ENCODE measurements around the gene RALGPS1. TPM values are rescaled to one million over a fixed set of nuclear protein-coding genes. Genes with fewer than 3 reads are reported as not detected.

Gene RALGPS1
- total RNA-seq, 2 experiments from 2014 or later = 14.1 to 14.4 TPM

GRCh38 chr9:127107171-127107928 lies 192.8 kb downstream of the RALGPS1 start:
- Histone ChIP-seq H3K79me2 (ENCODE audit: insufficient read depth, low read depth, low read length) (no peaks in the 10 kb centered on the region), H3K27ac (ENCODE audit: low read depth, low read length, poor library complexity, severe bottlenecking) (no peak overlapping the region), H3K4me3 (ENCODE audit: low read depth, low read length, poor library complexity, severe bottlenecking) (no peak overlapping the region), H3K4me2 (ENCODE audit: low read length) (no peak overlapping the region), H4K20me1 (ENCODE audit: insufficient read depth, low read length) (no peaks in the 10 kb centered on the region), H3K9me3 (ENCODE audit: low read length) (no peaks in the 10 kb centered on the region), H3K4me1 (ENCODE audit: insufficient read depth, low read length, poor library complexity, severe bottlenecking) (no peaks in the 10 kb centered on the region), H2AFZ (ENCODE audit: low read length) (no peak overlapping the region), H3K36me3 (ENCODE audit: insufficient read depth, low read length) (no peaks in the 10 kb centered on the region), H3K9me2 (ENCODE audit: insufficient read depth, low read length) (no peaks in the 10 kb centered on the region)
- CTCF ChIA-PET (ENCODE audit: unreplicated experiment) = no interaction called here
- no peak for DNase-seq (ENCODE audit: low spot score)
- intact Hi-C loops (cut with micrococcal nuclease; ENCODE audit: unreplicated experiment) = no loop called here
- no TSS peak for BruUV-seq (replicated peaks)
- POLR2A ChIA-PET = interaction anchor here (0.6 kb wide), 1 partner anchor 1334 kb away, joined by 6 read pairs; no protein-coding TSS in a partner anchor
- TF ChIP-seq CTCF (conservative IDR thresholded peaks at IDR 0.05; ENCODE audit: low read length) (no peak), EZH2phosphoT487 (IDR thresholded peaks at IDR 0.05; ENCODE audit: borderline replicate concordance, low read depth, low read length) (no peak)

DNA sequence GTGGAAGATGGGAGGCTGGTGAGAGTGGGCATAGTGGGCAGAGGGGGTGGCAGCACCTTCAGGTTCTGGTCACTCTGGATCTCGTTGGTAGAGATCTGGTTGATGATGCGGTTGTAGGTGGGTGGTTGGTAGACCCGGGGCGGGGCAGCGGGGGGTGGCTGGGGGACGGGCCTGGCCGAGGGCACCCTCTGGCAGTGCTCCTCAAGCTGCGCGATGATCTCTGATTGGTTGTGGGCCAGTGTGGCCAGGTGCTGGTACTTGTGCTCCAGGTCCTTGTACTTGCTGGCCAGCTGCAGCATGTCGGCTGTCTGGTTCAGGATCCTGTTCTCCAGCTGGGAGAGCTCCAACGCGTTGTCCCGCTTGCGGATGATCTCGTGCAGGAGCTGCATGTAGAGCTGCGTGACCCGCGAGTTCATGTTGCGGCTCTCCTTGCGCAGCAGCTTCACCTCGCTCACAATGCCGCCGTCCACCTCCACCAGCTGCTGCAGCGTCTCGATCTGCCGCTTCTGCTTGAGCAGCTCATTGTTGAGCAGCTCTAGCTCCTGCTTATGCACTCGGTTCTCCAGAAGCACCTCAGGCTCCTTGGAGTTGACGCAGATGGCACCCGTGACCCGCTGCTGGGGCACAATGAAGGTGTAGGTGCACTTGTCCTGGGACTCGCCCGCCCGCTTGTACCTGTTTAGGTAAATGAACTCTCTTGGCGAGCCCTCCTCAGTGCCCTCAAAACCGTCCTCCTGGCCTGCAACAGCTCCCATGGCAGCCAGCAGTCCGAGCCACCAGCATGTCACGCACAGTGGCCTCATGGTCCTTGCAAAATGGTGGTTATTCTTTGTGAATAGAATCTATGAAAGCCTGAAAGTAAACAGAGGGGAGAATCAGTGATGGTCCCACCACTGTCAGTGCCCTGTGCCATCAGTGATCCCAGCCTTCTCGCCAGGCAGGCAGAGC lies 193.6 kb downstream of the RALGPS1 start:
- intact Hi-C loops (cut with micrococcal nuclease; ENCODE audit: unreplicated experiment) = no loop called here
- TF ChIP-seq CTCF (conservative IDR thresholded peaks at IDR 0.05; ENCODE audit: low read length) (no peak), EZH2phosphoT487 (IDR thresholded peaks at IDR 0.05; ENCODE audit: borderline replicate concordance, low read depth, low read length) (no peak)
- ChIA-PET CTCF (ENCODE audit: unreplicated experiment) (no interaction called here), POLR2A (interaction anchor here (0.6 kb wide), 1 partner anchor 1333 kb away, joined by 6 read pairs; no protein-coding TSS in a partner anchor)
- no peaks in the 10 kb centered on the region for H3K36me3 ChIP-seq (ENCODE audit: insufficient read depth, low read length)
- BruUV-seq (replicated peaks) = no TSS peak
- H3K9me3 ChIP-seq (ENCODE audit: low read length) = no peaks in the 10 kb centered on the region
- no peaks in the 10 kb centered on the region for H3K9me2 ChIP-seq (ENCODE audit: insufficient read depth, low read length)
- H4K20me1 ChIP-seq (ENCODE audit: insufficient read depth, low read length) = no peaks in the 10 kb centered on the region
- H2AFZ ChIP-seq (ENCODE audit: low read length) = no peak overlapping the region
- DNase-seq (ENCODE audit: low spot score) = no peak
- H3K27ac ChIP-seq (ENCODE audit: low read depth, low read length, poor library complexity, severe bottlenecking) = no peak overlapping the region
- no peak overlapping the region for H3K4me2 ChIP-seq (ENCODE audit: low read length)
- no peaks in the 10 kb centered on the region for H3K79me2 ChIP-seq (ENCODE audit: insufficient read depth, low read depth, low read length)
- no peak overlapping the region for H3K4me3 ChIP-seq (ENCODE audit: low read depth, low read length, poor library complexity, severe bottlenecking)
- H3K4me1 ChIP-seq (ENCODE audit: insufficient read depth, low read length, poor library complexity, severe bottlenecking) = no peaks in the 10 kb centered on the region

Measured in OCI-LY7 (cell line).